H1 (cell line): Measurements from ENCODE around the gene STK40. TPM values are rescaled to one million over a fixed set of nuclear protein-coding genes. Genes with fewer than 3 reads are reported as not detected.

Experiments used
- CTCF ChIA-PET: fragments of 300-600 bp; sonication (Branson Sonifier 250); formaldehyde crosslinking; loops from one replicate; lab custom pipeline; 2021; ENCODE audit not compliant: partially characterized antibody; lab: Charles Lee
- POLR2A ChIA-PET: fragments of 300-600 bp; sonication (Branson Sonifier 250); formaldehyde crosslinking; loops from one replicate; lab custom pipeline; 2021; ENCODE audit warnings: inconsistent platforms; ENCODE audit not compliant: partially characterized antibody; lab: Charles Lee
- DNase-seq, 2 experiments: peaks; one replicate each; pipeline versions ENCODE4 v3.0.0 to v3.0.0-alpha.2; 2010 to 2022; ENCODE audit warnings: low spot score in 2 of 2, low read depth in 1 of 2, mixed read lengths in 1 of 2
- FAIRE-seq: peaks from 2 replicates; lab custom pipeline; 2011; peaks lifted over from hg19 to GRCh38; lab: Jason Lieb, UNC
- H2AFZ ChIP-seq: 2 replicates; pipeline ENCODE4 v1.8.1; 2012; ENCODE audit warnings: low read length, inconsistent platforms
- H2AK5ac ChIP-seq: 2 replicates; pipeline ENCODE4 v1.6.1; 2013; ENCODE audit warnings: low read depth, low read length
- H2BK120ac ChIP-seq: replicated peaks from 2 replicates; pipeline ENCODE3; 2013; ENCODE audit warnings: low read depth, low read length, inconsistent platforms
- H2BK12ac ChIP-seq: 2 replicates; pipeline ENCODE4 v1.6.1; 2013; ENCODE audit warnings: low read depth, low read length
- H2BK15ac ChIP-seq: 2 replicates; pipeline ENCODE4 v1.6.1; 2013; ENCODE audit warnings: low read length
- H2BK20ac ChIP-seq: 2 replicates; pipeline ENCODE4 v1.6.1; 2013; ENCODE audit warnings: low read length
- H2BK5ac ChIP-seq: 2 replicates; pipeline ENCODE4 v1.6.1; 2013; ENCODE audit warnings: low read depth, low read length
- H3K14ac ChIP-seq: 2 replicates; pipeline ENCODE4 v1.6.1; 2013; ENCODE audit warnings: inconsistent platforms; ENCODE audit not compliant: insufficient read length
- H3K18ac ChIP-seq: 2 replicates; pipeline ENCODE4 v1.6.1; 2013; ENCODE audit warnings: low read length; ENCODE audit errors: extremely low read depth
- H3K23ac ChIP-seq: 2 replicates; pipeline ENCODE4 v1.6.1; 2013; ENCODE audit warnings: inconsistent platforms; ENCODE audit not compliant: insufficient read length
- H3K23me2 ChIP-seq: 2 replicates; pipeline ENCODE4 v1.6.1; 2013; ENCODE audit warnings: low read depth, low read length
- H3K27ac ChIP-seq: 2 replicates; pipeline ENCODE4 v1.6.1; 2011; ENCODE audit warnings: low read depth, low read length, inconsistent platforms
- H3K27me3 ChIP-seq, 4 experiments: replicated peaks in 1 of 4; 1 replicate in 1 of 4; 2 replicates in 3 of 4; pipeline versions ENCODE4 v1.6.1 to v1.8.1; 2011 to 2013; ENCODE audit warnings: low read length in 3 of 4, mild to moderate bottlenecking in 3 of 4, inconsistent platforms in 2 of 4, mixed read lengths in 2 of 4, moderate library complexity in 1 of 4; ENCODE audit not compliant: control insufficient read depth in 3 of 4, insufficient read depth in 3 of 4; ENCODE audit errors: extremely low read depth in 1 of 4
- H3K36me3 ChIP-seq, 4 experiments: 2 replicates each; pipeline versions ENCODE4 v1.6.1 to v1.8.1; 2011 to 2013; ENCODE audit warnings: mild to moderate bottlenecking in 4 of 4, low read length in 3 of 4, moderate library complexity in 2 of 4, control low read depth in 1 of 4, inconsistent platforms in 1 of 4; ENCODE audit not compliant: insufficient read depth in 4 of 4, control insufficient read depth in 2 of 4
- H3K4ac ChIP-seq: replicated peaks from 2 replicates; pipeline ENCODE3; 2013; ENCODE audit warnings: low read length, low read depth, mixed read lengths, inconsistent platforms; ENCODE audit not compliant: insufficient read length
- H3K4me1 ChIP-seq, 4 experiments: replicated peaks in 1 of 4; 1 replicate in 1 of 4; 2 replicates in 3 of 4; pipeline versions ENCODE4 v1.6.1 to v1.8.1; 2011 to 2013; ENCODE audit warnings: low read length in 3 of 4, inconsistent platforms in 2 of 4, mixed read lengths in 1 of 4; ENCODE audit not compliant: insufficient read depth in 4 of 4, control insufficient read depth in 3 of 4
- H3K4me2 ChIP-seq, 2 experiments: 2 replicates each; pipeline versions ENCODE4 v1.6.1 to v1.8.1; 2011 to 2013; ENCODE audit warnings: low read depth in 2 of 2, low read length in 2 of 2, control low read depth in 1 of 2, inconsistent platforms in 1 of 2, mild to moderate bottlenecking in 1 of 2; ENCODE audit not compliant: insufficient read depth in 1 of 2
- H3K4me3 ChIP-seq, 4 experiments: fragments of 200-600, 300-600 bp in 1 of 4; sonication (generic), shearing (Covaris generic), sonication (Bioruptor Twin) in 1 of 4; 2 replicates each; pipeline versions ENCODE4 v1.5.1 to v1.8.1; 2011 to 2016; ENCODE audit warnings: low read length in 4 of 4, low read depth in 3 of 4, control low read depth in 2 of 4, inconsistent platforms in 2 of 4, mild to moderate bottlenecking in 2 of 4, mixed read lengths in 1 of 4, moderate library complexity in 1 of 4; ENCODE audit not compliant: insufficient read depth in 2 of 4; ENCODE audit errors: extremely low read depth in 1 of 4
- H3K56ac ChIP-seq: replicated peaks from 2 replicates; pipeline ENCODE3; 2013; ENCODE audit warnings: low read depth, mild to moderate bottlenecking, mixed read lengths, low read length, inconsistent platforms; ENCODE audit not compliant: insufficient read length
- H3K79me1 ChIP-seq: 2 replicates; pipeline ENCODE4 v1.6.1; 2013; ENCODE audit warnings: low read depth, low read length, control low read depth
- H3K79me2 ChIP-seq, 2 experiments: 2 replicates each; pipeline versions ENCODE4 v1.6.1 to v1.8.1; 2012 to 2013; ENCODE audit warnings: low read length in 2 of 2, mild to moderate bottlenecking in 2 of 2, inconsistent platforms in 1 of 2; ENCODE audit not compliant: insufficient read depth in 2 of 2, control insufficient read depth in 1 of 2
- H3K9ac ChIP-seq, 4 experiments: replicated peaks in 1 of 4; 1 replicate in 1 of 4; 2 replicates in 3 of 4; pipeline versions ENCODE4 v1.6.1 to v1.8.1; 2011 to 2013; ENCODE audit warnings: low read depth in 3 of 4, low read length in 3 of 4, control low read depth in 2 of 4, mild to moderate bottlenecking in 2 of 4, moderate library complexity in 2 of 4, inconsistent platforms in 1 of 4; ENCODE audit errors: extremely low read depth in 1 of 4
- H3K9me3 ChIP-seq, 2 experiments: 2 replicates each; pipeline versions ENCODE4 v1.6.1 to v1.8.1; 2012 to 2013; ENCODE audit warnings: mild to moderate bottlenecking in 2 of 2, moderate library complexity in 2 of 2, control low read depth in 1 of 2, inconsistent platforms in 1 of 2, low read depth in 1 of 2, low read length in 1 of 2, mixed read lengths in 1 of 2; ENCODE audit not compliant: insufficient read depth in 2 of 2
- H4K20me1 ChIP-seq, 2 experiments: replicated peaks in 1 of 2; 2 replicates each; pipeline versions ENCODE3 to v1.8.1; 2011 to 2013; ENCODE audit warnings: inconsistent platforms in 2 of 2, low read length in 2 of 2, mild to moderate bottlenecking in 1 of 2; ENCODE audit not compliant: insufficient read depth in 2 of 2, control insufficient read depth in 1 of 2
- H4K5ac ChIP-seq: 2 replicates; pipeline ENCODE4 v1.6.1; 2013; ENCODE audit warnings: low read length, low read depth, mixed read lengths, inconsistent platforms; ENCODE audit not compliant: insufficient read length
- H4K8ac ChIP-seq: 2 replicates; pipeline ENCODE4 v1.8.0; 2013; ENCODE audit warnings: mild to moderate bottlenecking, moderate library complexity, low read length, inconsistent platforms; ENCODE audit not compliant: insufficient read depth; ENCODE audit errors: extremely low read depth
- H4K91ac ChIP-seq: replicated peaks from 2 replicates; pipeline ENCODE3; 2013; ENCODE audit warnings: low read length, mixed read lengths, inconsistent platforms; ENCODE audit not compliant: insufficient read length
- CBX8 ChIP-seq: fragments of 300-800, 300-1000 bp; sonication (generic); IDR thresholded peaks from 2 replicates; pipeline ENCODE4 v1.7.1; 2016; ENCODE audit warnings: low read depth, low read length, borderline replicate concordance
- E2F6 ChIP-seq: IDR thresholded peaks from 2 replicates; pipeline ENCODE4 v1.6.1; 2012; ENCODE audit warnings: inconsistent platforms
- GABPA ChIP-seq: IDR thresholded peaks from 2 replicates; pipeline ENCODE4 v1.6.1; 2011; ENCODE audit warnings: mild to moderate bottlenecking, low read length, moderate library complexity, borderline replicate concordance; ENCODE audit not compliant: insufficient read depth
- HDAC2 ChIP-seq, 2 experiments: fragments of 300-600 bp in 1 of 2; sonication (generic) in 1 of 2; IDR thresholded peaks; 2 replicates each; pipeline ENCODE4 v1.6.1; 2011 to 2012; ENCODE audit warnings: low read depth in 2 of 2, low read length in 2 of 2, mild to moderate bottlenecking in 2 of 2, moderate library complexity in 2 of 2, borderline replicate concordance in 1 of 2, inconsistent platforms in 1 of 2
- HDAC6 ChIP-seq: IDR thresholded peaks from one replicate; pipeline ENCODE4 v1.7.1; 2012; ENCODE audit warnings: low read depth, mild to moderate bottlenecking, inconsistent platforms, low read length, moderate library complexity
- RNF2 ChIP-seq: fragments of 200-900, 300-1000 bp; sonication (generic); IDR thresholded peaks from 2 replicates; pipeline ENCODE4 v1.7.1; 2016; ENCODE audit warnings: borderline replicate concordance, low read depth, mild to moderate bottlenecking, antibody characterized with exemption, low read length; ENCODE audit not compliant: poor library complexity, severe bottlenecking; ENCODE audit errors: missing control alignments
- SIRT6 ChIP-seq: IDR thresholded peaks from one replicate; pipeline ENCODE4 v1.7.1; 2012; ENCODE audit warnings: low read length, inconsistent platforms
- WGBS, 2 experiments: shearing (Covaris generic) in 1 of 2; methylation state at CpG; one replicate each; pipeline versions ENCODE4 v1.1.6 to v1.1.7; 2013 to 2015; ENCODE audit warnings: low lambda C conversion rate in 2 of 2, mixed read lengths in 2 of 2, inconsistent platforms in 1 of 2, low coverage in 1 of 2, missing lambda C conversion rate in 1 of 2; ENCODE audit not compliant: insufficient replicate concordance in 2 of 2, insufficient coverage in 1 of 2, insufficient read length in 1 of 2; ENCODE audit errors: extremely low coverage in 1 of 2, missing lambda C conversion rate in 1 of 2; 5-methylcytosine and 5-hydroxymethylcytosine counted together
- polyA plus RNA-seq, 7 experiments: library from polyadenylated mRNA; depleted of rRNA in 3 of 7; stranded (reverse) in 5 of 7; unstranded in 2 of 7; fragments of >200 nt in 5 of 7; fragments of 200-250 nt in 2 of 7; gene quantifications; 1 replicate in 5 of 7; 2 replicates in 1 of 7; 4 replicates in 1 of 7; pipeline versions ENCODE4 v1.2.1 to v1.2.3, GENCODE V29; 2011 to 2013; ENCODE audit warnings: missing spikeins in 2 of 7, mixed read lengths in 2 of 7
- total RNA-seq: library from RNA; stranded (reverse); fragmentation: NEBNext Ultra II Directional; extraction: Animal tissue kit (Norgen Biotek cat#: 25700); gene quantifications from 2 replicates; pipeline ENCODE4 v1.2.1, GENCODE V29; 2021

STK40 gene
- total and polyA plus RNA-seq, 2 of the 8 experiments (the other 6 are each of a cell fraction or from before 2014, with no cell fraction given) = 13.6 to 28.6 TPM

- Histone ChIP-seq H3K14ac (no peak overlapping the region), H3K27me3 (no peaks in the 10 kb centered on the region), H4K8ac (no peak overlapping the region), H3K79me2 (peaks cover 6 to 72% of the 10 kb centered on the region in 2 experiments), H3K9ac (no peak overlapping the region), H3K79me1 (peaks cover 14% of the 10 kb centered on the region), H4K5ac (no peak overlapping the region), H2AFZ (no peak overlapping the region), H4K91ac (no peak overlapping the region), H3K23me2 (peaks cover 7% of the 10 kb centered on the region; the same call in 1 of the 2 replicates), H3K4me2 (no peak overlapping the region), H2BK20ac (no peak overlapping the region), H3K23ac (no peak overlapping the region), H3K36me3 (no peaks in the 10 kb centered on the region), H3K56ac (no peak overlapping the region), H3K4ac (no peak overlapping the region), H3K18ac (no peak overlapping the region), H2AK5ac (no peak overlapping the region), H2BK5ac (no peak overlapping the region), H2BK12ac (no peak overlapping the region), H3K27ac (peak overlapping the region; percentile 1; the same call in 1 of the 2 replicates), H2BK15ac (no peak overlapping the region), H2BK120ac (no peak overlapping the region), H3K4me1 (peaks cover 0 to 4% (median 1%) of the 10 kb centered on the region in 4 experiments; a peak in 3 of 7 replicates), H3K9me3 (no peaks in the 10 kb centered on the region), H4K20me1 (peaks cover 2 to 19% of the 10 kb centered on the region in 2 experiments), H3K4me3 (no peak overlapping the region)
- DNase-seq = no peak
- WGBS, 2 experiments = 91% methylated on average over 5 of the region's 5 CpGs; no CpG with 5 or more reads in 1 of the 2 experiments
- POLR2A ChIA-PET = interaction anchor here (2.4 kb wide), 1 partner anchor 13 kb away, joined by 7 read pairs; no protein-coding TSS in a partner anchor
- CTCF ChIA-PET = interaction anchor here (0.5 to 9.8 kb wide), 6 partner anchors 9 to 271 kb away, joined by 3 to 90 read pairs (median 4); no protein-coding TSS in a partner anchor
- FAIRE-seq = no peak
- TF ChIP-seq HDAC6 (no peak), CBX8 (no peak), SIRT6 (no peak), HDAC2 (IDR thresholded peaks at IDR 0.05; ENCODE audit: borderline replicate concordance in 1 of 2, low read depth in 2 of 2, low read length in 2 of 2) (no peak), E2F6 (no peak), GABPA (no peak), RNF2 (no peak)
These were observed 4.3 kb downstream of the STK40 start for GRCh38 chr1:36381405-36381804.
